Fibroblast of skin of right quadriceps (primary cell): ENCODE measurements around the gene WWOX.

Experiments used
- DNase-seq: peaks from one replicate; pipeline ENCODE4 v3.0.0-alpha.2; 2013

The WWOX gene

GRCh38 chr16:78895681-78896080, 796.2 kb downstream of the WWOX start:
- no peak for DNase-seq

GRCh38 chr16:78896280-78896679, 796.8 kb downstream of the WWOX start:
- DNase-seq = no peak

- no peak for DNase-seq
Observed at GRCh38 chr16:78897299-78897698, 797.8 kb downstream of the WWOX start.

- no peak for DNase-seq
Observed at GRCh38 chr16:78900044-78900811, 800.8 kb downstream of the WWOX start.

- no peak for DNase-seq
Observed at GRCh38 chr16:78900966-78901365, 801.5 kb downstream of the WWOX start.

- DNase-seq = no peak
Observed at GRCh38 chr16:78902321-78902720, 802.9 kb downstream of the WWOX start.

GRCh38 chr16:78903237-78903636, 803.8 kb downstream of the WWOX start:
- no peak for DNase-seq

GRCh38 chr16:78903843-78904242, 804.4 kb downstream of the WWOX start:
- DNase-seq = no peak

GRCh38 chr16:78906135-78906534, 806.7 kb downstream of the WWOX start:
- DNase-seq = no peak

GRCh38 chr16:78909226-78909625, 809.8 kb downstream of the WWOX start:
- DNase-seq = no peak

- no peak for DNase-seq
Observed at GRCh38 chr16:78915811-78916345, 816.4 kb downstream of the WWOX start.

- no peak for DNase-seq
Observed at GRCh38 chr16:78916928-78917545, 817.6 kb downstream of the WWOX start.

- no peak for DNase-seq
Observed at GRCh38 chr16:78918805-78919305, 819.4 kb downstream of the WWOX start.

GRCh38 chr16:78919852-78920251, 820.4 kb downstream of the WWOX start:
- no peak for DNase-seq

- no peak for DNase-seq
Observed at GRCh38 chr16:78920621-78921020, 821.2 kb downstream of the WWOX start.

- no peak for DNase-seq
Observed at GRCh38 chr16:78925083-78925767, 825.8 kb downstream of the WWOX start.

- no peak for DNase-seq
Observed at GRCh38 chr16:78926723-78927210, 827.3 kb downstream of the WWOX start.

- no peak for DNase-seq
Observed at GRCh38 chr16:78927766-78928165, 828.3 kb downstream of the WWOX start.

- DNase-seq = no peak
Observed at GRCh38 chr16:78929841-78930240, 830.4 kb downstream of the WWOX start.

- DNase-seq = no peak
Observed at GRCh38 chr16:78930561-78930960, 831.1 kb downstream of the WWOX start.

- DNase-seq = no peak
Observed at GRCh38 chr16:78931267-78931666, 831.8 kb downstream of the WWOX start.

GRCh38 chr16:78931678-78932077, 832.2 kb downstream of the WWOX start:
- no peak for DNase-seq

GRCh38 chr16:78932355-78932943, 833.0 kb downstream of the WWOX start:
- DNase-seq = no peak
